Stromal cell of bone marrow (primary cell): ENCODE measurements around the gene MAGEA12.
"Not testable (repeated sequence)": the region's sequence is repeated elsewhere in the genome, so short reads cannot be mapped to it uniquely, and the experiment has no call there.

Source experiments
- DNase-seq: peaks from one replicate; pipeline ENCODE4 v3.0.0-alpha.2; 2012; ENCODE audit warnings: low read depth

The MAGEA12 gene

GRCh38 chrX:152733261-152733975 lies at the start of gene MAGEA12, which contains the start of gene CSAG1:
MAGEA12 (plus strand) TSS chrX:152733757; CDS start chrX:152736162, 2,405 bp downstream.
CSAG1 (minus strand) TSS chrX:152733721; CDS start chrX:152732460, 1,261 bp downstream.
- no peak for DNase-seq

DNA sequence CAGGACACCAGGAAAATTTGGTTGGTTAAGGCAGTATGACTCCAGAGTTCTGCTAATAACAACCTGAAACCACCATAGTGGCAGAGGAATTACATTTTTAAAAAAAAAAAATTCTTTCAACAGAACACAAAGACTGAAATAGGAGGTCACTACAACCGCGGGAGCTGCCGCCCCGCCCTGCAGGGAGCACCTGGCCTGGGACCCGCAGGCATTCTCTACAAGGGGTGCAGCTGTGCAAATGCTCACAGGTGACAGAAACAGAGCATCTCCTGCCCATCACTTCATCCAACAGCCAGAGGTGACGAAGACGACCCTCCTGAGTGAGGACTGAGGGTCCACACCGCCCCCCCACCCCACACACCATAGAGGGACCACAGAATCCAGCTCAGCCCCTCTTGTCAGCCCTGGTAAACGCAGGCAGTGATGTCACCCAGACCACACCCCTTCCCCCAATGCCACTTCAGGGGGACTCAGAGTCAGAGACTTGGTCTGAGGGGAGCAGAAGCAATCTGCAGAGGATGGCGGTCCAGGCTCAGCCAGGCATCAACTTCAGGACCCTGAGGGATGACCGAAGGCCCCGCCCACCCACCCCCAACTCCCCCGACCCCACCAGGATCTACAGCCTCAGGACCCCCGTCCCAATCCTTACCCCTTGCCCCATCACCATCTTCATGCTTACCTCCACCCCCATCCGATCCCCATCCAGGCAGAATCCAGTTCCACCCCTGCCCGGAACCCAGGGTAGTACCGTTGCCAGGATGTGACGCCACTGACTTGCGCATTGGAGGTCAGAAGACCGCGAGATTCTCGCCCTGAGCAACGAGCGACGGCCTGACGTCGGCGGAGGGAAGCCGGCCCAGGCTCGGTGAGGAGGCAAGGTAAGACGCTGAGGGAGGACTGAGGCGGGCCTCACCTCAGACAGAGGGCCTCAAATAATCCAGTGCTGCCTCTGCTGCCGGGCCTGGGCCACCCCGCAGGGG lies 35.3 kb upstream of the MAGEA12 start, which contains the start of gene MAGEA3:
Gene MAGEA3 (plus strand): TSS at position 843 of the 980 bp plus-strand sequence. CDS start 2,039 bp downstream, outside the sequence.
- not testable (repeated sequence) for DNase-seq

- not testable (repeated sequence) for DNase-seq
Observed at GRCh38 chrX:152700390-152700789, 33.2 kb upstream of the MAGEA12 start.

GRCh38 chrX:152706500-152706899 lies 27.1 kb upstream of the MAGEA12 start:
- not testable (repeated sequence) for DNase-seq

DNA sequence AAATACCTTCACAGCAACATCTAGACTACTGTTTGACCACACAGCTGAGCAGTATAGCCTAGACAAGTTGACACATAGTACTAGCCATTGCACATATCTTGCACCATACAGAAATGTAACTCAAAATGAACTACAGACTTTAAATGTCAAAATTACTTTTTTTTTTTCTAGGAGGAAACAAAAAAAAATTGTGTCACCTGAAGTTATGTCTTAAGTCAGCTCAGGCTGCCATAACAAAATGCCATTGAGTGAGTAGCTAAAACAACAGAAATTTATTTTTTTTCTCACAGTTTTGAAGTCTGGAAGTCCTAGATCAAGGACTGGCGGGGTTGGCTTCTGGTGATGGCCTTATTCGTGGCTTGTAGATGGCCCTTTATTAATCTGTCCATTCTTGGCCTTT lies 24.4 kb upstream of the MAGEA12 start, which contains the start of gene CSAG2:
Gene CSAG2 (minus strand): TSS at position 101 of the 400 bp plus-strand sequence. CDS start 161 bp downstream, outside the sequence.
- not testable (repeated sequence) for DNase-seq

DNA sequence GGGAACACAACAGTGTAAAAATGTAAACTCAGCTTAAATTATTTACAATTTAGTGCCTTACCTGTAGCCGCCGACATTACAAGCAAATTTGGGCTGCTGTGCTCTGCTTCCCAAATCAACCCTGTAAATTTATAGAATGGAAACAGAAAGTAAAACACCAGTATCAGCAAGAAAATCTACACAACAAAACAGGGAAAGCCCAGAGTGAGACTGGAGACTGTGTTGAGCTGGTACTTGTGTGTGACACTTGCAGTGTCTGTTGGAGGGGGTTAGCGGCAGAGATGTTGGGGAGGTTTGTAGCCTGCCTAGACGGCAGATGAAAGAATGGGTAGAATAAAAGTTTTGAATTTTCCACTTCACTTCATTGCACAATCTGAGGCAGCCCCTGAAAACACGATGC lies 20.4 kb upstream of the MAGEA12 start:
- not testable (repeated sequence) for DNase-seq

DNA sequence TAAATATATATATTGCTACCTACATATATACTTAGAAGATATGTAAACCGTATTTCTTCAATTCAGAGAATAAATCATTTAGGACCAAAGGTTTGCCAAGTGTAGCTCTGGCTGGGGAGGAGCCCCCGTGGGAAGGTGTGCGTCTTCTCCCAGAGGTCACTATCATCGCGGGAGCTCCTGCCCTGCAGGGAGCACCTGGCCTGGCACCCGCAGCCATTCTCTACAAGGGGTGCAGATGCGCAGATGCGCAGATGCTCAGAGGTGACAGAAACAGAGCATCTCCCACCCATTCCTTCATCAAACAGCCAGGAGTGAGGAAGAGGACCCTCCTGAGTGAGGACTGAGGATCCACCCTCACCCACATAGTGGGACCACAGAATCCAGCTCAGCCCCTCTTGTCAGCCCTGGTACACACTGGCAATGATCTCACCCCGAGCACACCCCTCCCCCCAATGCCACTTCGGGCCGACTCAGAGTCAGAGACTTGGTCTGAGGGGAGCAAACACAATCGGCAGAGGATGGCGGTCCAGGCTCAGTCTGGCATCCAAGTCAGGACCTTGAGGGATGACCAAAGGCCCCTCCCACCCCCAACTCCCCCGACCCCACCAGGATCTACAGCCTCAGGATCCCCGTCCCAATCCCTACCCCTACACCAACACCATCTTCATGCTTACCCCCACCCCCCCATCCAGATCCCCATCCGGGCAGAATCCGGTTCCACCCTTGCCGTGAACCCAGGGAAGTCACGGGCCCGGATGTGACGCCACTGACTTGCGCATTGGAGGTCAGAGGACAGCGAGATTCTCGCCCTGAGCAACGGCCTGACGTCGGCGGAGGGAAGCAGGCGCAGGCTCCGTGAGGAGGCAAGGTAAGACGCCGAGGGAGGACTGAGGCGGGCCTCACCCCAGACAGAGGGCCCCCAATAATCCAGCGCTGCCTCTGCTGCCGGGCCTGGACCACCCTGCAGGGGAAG lies 19.5 kb upstream of the MAGEA12 start, which contains the start of gene MAGEA2B:
Gene MAGEA2B (plus strand): TSS at position 814 of the 973 bp plus-strand sequence. CDS start 2,479 bp downstream, outside the sequence.
- not testable (repeated sequence) for DNase-seq

- no peak for DNase-seq
Observed at GRCh38 chrX:152725409-152725808, 8.1 kb upstream of the MAGEA12 start.

- not testable (repeated sequence) for DNase-seq
Observed at GRCh38 chrX:152734143-152734858, 744 bp downstream of the MAGEA12 start.

- no peak for DNase-seq
Observed at GRCh38 chrX:152735101-152735500, 1.5 kb downstream of the MAGEA12 start.

GRCh38 chrX:152735860-152736511 lies 2.4 kb downstream of the MAGEA12 start:
- DNase-seq, result no peak

DNA sequence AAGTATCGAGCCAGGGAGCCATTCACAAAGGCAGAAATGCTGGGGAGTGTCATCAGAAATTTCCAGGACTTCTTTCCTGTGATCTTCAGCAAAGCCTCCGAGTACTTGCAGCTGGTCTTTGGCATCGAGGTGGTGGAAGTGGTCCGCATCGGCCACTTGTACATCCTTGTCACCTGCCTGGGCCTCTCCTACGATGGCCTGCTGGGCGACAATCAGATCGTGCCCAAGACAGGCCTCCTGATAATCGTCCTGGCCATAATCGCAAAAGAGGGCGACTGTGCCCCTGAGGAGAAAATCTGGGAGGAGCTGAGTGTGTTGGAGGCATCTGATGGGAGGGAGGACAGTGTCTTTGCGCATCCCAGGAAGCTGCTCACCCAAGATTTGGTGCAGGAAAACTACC lies 3.0 kb downstream of the MAGEA12 start:
- DNase-seq, result not testable (repeated sequence)

DNA sequence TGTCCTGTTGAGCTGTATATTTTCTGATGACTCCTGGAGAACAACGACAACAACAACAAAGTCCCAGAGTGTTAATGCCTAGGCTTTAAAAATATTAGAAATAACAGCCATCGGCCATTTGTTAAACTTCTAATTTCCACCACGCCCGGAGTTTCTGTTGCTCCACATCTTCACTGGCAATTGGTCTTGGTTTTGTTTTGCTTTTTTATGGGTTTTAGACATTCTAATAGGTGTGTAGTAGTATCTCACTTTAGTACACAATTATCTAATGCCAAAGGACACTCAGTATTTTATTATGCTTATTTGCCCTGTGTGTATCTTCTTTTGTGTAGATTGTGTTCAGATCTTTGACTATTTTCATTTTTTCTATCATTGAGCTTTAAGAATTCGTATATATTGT lies 5.0 kb downstream of the MAGEA12 start:
- no peak for DNase-seq

DNA sequence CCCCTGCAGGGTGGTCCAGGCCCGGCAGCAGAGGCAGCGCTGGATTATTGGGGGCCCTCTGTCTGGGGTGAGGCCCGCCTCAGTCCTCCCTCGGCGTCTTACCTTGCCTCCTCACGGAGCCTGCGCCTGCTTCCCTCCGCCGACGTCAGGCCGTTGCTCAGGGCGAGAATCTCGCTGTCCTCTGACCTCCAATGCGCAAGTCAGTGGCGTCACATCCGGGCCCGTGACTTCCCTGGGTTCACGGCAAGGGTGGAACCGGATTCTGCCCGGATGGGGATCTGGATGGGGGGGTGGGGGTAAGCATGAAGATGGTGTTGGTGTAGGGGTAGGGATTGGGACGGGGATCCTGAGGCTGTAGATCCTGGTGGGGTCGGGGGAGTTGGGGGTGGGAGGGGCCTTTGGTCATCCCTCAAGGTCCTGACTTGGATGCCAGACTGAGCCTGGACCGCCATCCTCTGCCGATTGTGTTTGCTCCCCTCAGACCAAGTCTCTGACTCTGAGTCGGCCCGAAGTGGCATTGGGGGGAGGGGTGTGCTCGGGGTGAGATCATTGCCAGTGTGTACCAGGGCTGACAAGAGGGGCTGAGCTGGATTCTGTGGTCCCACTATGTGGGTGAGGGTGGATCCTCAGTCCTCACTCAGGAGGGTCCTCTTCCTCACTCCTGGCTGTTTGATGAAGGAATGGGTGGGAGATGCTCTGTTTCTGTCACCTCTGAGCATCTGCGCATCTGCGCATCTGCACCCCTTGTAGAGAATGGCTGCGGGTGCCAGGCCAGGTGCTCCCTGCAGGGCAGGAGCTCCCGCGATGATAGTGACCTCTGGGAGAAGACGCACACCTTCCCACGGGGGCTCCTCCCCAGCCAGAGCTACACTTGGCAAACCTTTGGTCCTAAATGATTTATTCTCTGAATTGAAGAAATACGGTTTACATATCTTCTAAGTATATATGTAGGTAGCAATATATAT lies 20.4 kb downstream of the MAGEA12 start, which contains the start of gene MAGEA2:
Gene MAGEA2 (minus strand): TSS at position 157 of the 965 bp plus-strand sequence. CDS start 2,479 bp downstream, outside the sequence.
- DNase-seq, result not testable (repeated sequence)

- not testable (repeated sequence) for DNase-seq
Observed at GRCh38 chrX:152754871-152755270, 21.3 kb downstream of the MAGEA12 start.

DNA sequence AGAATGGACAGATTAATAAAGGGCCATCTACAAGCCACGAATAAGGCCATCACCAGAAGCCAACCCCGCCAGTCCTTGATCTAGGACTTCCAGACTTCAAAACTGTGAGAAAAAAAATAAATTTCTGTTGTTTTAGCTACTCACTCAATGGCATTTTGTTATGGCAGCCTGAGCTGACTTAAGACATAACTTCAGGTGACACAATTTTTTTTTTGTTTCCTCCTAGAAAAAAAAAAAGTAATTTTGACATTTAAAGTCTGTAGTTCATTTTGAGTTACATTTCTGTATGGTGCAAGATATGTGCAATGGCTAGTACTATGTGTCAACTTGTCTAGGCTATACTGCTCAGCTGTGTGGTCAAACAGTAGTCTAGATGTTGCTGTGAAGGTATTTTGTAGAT lies 25.4 kb downstream of the MAGEA12 start, which contains the start of gene CSAG3:
Gene CSAG3 (plus strand): TSS at position 301 of the 400 bp plus-strand sequence.
- DNase-seq, result not testable (repeated sequence)

GRCh38 chrX:152759544-152759943 lies 26.0 kb downstream of the MAGEA12 start:
- DNase-seq, result not testable (repeated sequence)

DNA sequence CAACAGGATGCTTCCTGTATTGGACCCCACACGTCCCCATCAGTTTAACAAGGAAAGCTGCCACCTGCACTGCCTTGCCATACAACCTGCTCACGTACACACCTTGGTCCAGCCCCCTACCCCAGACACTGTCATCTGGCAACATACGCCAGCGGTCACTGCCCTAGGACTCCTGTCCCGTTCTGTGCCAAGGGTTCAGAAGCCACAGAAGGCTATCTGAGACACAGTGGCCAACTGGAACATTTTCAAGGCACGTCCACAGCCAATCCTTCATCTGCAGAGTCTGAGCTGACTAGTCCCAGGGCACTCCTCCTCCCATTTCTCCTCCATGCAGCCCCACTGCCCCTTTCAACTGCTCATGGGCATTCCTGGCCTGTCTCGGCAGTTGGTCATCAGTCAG lies 28.0 kb downstream of the MAGEA12 start:
- not testable (repeated sequence) for DNase-seq
